Ovary (tissue), 9 donors: ENCODE results near the gene TCF12. TPM values are rescaled to one million over a fixed set of nuclear protein-coding genes. Genes with fewer than 3 reads are reported as not detected.

ENCODE experiments used
- DNase-seq, 5 donors: peaks; one replicate each; pipeline ENCODE4 v3.0.0-alpha.2; 2019 to 2020
- H3K27ac ChIP-seq, 2 donors: fragments of 200-600 bp; one replicate each; pipeline versions ENCODE4 v1.5.1 to v1.8.0; 2019 to 2022
- H3K27me3 ChIP-seq: fragments of 200-600 bp; one replicate; pipeline ENCODE4 v1.8.0; 2022
- H3K36me3 ChIP-seq: fragments of 200-600 bp; sonication (generic); one replicate; pipeline ENCODE4 v1.5.1; 2019
- H3K4me1 ChIP-seq: one replicate; pipeline ENCODE4 v1.8.1; 2013; ENCODE audit warnings: mild to moderate bottlenecking, moderate library complexity; ENCODE audit not compliant: insufficient read depth
- H3K4me3 ChIP-seq: fragments of 200-600 bp; sonication (generic); one replicate; pipeline ENCODE4 v1.5.1; 2017
- H3K9me3 ChIP-seq, 2 donors: fragments of 200-600 bp in 1 of 2; sonication (generic) in 1 of 2; one replicate each; pipeline versions ENCODE4 v1.5.1 to v1.8.1; 2013 to 2019; ENCODE audit warnings: mild to moderate bottlenecking in 1 of 2, moderate library complexity in 1 of 2
- EP300 ChIP-seq: sonication (generic); formaldehyde crosslinking; IDR thresholded peaks from one replicate; pipeline ENCODE4 v1.6.1; 2017; ENCODE audit warnings: antibody characterized with exemption
- POLR2A ChIP-seq: fragments of 450-650 bp; IDR thresholded peaks from one replicate; pipeline ENCODE4 v1.6.1; 2017; ENCODE audit warnings: antibody characterized with exemption, mild to moderate bottlenecking, moderate library complexity
- WGBS, 3 donors: extraction: QIAGEN DNeasy Blood & Tissue Kit in 1 of 3; methylation state at CpG; one replicate each; pipeline versions ENCODE4 v1.1.5 to v1.1.7; 2013 to 2017; 5-methylcytosine and 5-hydroxymethylcytosine counted together
- intact Hi-C, 4 donors: fragments of 100-400 bp; cut with DNase I; formaldehyde crosslinking; loops; one replicate each; pipeline versions ENCODE4 v1.11.0 to v1.15.1; 2022 to 2023
- polyA plus RNA-seq, 2 donors: library from polyadenylated mRNA; stranded (reverse); fragments of 200-250 nt in 1 of 2; fragments of 350-450 nt in 1 of 2; fragmentation: Illumina TruSeq in 1 of 2; extraction: RNeasy Lipid Tissue Mini Kit (QIAGEN cat#74804) in 1 of 2; gene quantifications; one replicate each; pipeline ENCODE4 v1.2.3, GENCODE V29; 2013 to 2014
- total RNA-seq, 7 donors: library from RNA; depleted of rRNA in 2 of 7; stranded (reverse); fragments of >200 nt in 2 of 7; fragmentation: NEBNext Ultra II Directional in 3 of 7; extraction: Animal tissue kit (Norgen Biotek cat#: 25700) in 3 of 7; gene quantifications; one replicate each; pipeline versions ENCODE4 v1.1.0 to v1.2.4, GENCODE V29; 2016 to 2023
- TF ChIP-seq, protein P1 (sequence below), 3 donors: fragments of 450-650 bp in 2 of 3; fragments of 200-600 bp in 1 of 3; IDR thresholded peaks; one replicate each; pipeline versions ENCODE4 v1.5.1 to v1.8.0; 2016 to 2022; ENCODE audit warnings: antibody characterized with exemption in 3 of 3, mild to moderate bottlenecking in 1 of 3
- donor health status: DM: no; HTN: no; CAD: no; lungs with moderate emphysema.
- donor health status: DM: no; HTN: no; CAD: no.
- donor health status: Bipolar disorder and iron deficiency.
- donor health status: DM: yes; HTN: yes; CAD: no.
- donor health status: DM: no; HTN: no; CAD: no.
- donor health status: DM: yes; HTN: yes; CAD: no.

The TCF12 gene
- total and polyA plus RNA-seq, 9 donors = 28.6 to 150 (median 116) TPM

DNA sequence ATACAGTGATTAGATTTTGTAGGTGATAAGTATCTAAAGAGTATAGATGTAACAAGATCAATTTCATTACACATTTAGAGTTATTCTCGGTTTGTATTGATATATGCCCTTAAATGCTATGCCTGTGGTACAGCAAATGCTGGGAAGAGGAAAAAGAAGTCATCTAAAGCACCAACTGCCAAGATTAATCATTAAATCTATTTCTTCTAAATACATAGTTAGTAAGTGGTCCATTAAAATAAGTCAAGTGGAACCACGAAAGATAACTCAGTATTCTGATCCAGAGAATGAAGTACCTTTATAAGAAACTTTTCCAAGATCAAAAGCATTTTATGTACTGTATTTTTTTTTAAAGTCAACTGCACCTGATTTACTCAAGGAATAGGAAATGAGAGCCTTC lies 315.7 kb downstream of the TCF12 start:
- TF ChIP-seq EP300 (no peak), POLR2A (no peak)
- TF ChIP-seq, protein P1, sequence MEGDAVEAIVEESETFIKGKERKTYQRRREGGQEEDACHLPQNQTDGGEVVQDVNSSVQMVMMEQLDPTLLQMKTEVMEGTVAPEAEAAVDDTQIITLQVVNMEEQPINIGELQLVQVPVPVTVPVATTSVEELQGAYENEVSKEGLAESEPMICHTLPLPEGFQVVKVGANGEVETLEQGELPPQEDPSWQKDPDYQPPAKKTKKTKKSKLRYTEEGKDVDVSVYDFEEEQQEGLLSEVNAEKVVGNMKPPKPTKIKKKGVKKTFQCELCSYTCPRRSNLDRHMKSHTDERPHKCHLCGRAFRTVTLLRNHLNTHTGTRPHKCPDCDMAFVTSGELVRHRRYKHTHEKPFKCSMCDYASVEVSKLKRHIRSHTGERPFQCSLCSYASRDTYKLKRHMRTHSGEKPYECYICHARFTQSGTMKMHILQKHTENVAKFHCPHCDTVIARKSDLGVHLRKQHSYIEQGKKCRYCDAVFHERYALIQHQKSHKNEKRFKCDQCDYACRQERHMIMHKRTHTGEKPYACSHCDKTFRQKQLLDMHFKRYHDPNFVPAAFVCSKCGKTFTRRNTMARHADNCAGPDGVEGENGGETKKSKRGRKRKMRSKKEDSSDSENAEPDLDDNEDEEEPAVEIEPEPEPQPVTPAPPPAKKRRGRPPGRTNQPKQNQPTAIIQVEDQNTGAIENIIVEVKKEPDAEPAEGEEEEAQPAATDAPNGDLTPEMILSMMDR (IDR thresholded peaks at IDR 0.05) = no peak
- DNase-seq = no peak
- H3K9me3 ChIP-seq = no peaks in the 10 kb centered on the region
- no peaks in the 10 kb centered on the region for H3K36me3 ChIP-seq
- H3K4me1 ChIP-seq = no peaks in the 10 kb centered on the region
- H3K4me3 ChIP-seq = no peak overlapping the region
- H3K27ac ChIP-seq = no peak overlapping the region
- WGBS, 3 donors = 88 to 98% (median 94%) methylated on average over 2 of the region's 2 CpGs
- no peaks in the 10 kb centered on the region for H3K27me3 ChIP-seq
- intact Hi-C loops = no loop called here

DNA sequence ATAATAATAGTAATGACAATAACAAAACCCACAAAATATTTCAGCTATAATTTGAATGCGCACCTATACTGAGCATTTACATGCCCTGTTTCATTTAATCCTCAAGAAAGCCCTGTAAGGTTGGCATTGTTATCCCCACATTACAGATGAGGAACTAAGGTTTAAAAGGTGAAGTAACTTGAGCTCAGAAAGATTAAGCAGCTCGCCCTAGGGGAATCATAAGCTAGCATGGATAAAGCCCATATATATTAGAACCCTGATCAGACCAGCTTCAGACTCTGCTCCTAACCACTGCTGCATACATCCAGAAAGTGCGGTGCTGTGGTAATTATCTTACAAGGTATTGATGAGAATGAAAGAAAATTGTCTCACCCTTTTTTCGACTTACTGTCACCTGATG lies 316.7 kb downstream of the TCF12 start:
- DNase-seq = no peak
- WGBS, 3 donors = 92 to 96% (median 96%) methylated on average over 4 of the region's 4 CpGs
- no peaks in the 10 kb centered on the region for H3K9me3 ChIP-seq
- H3K27me3 ChIP-seq = no peaks in the 10 kb centered on the region
- H3K4me3 ChIP-seq = no peak overlapping the region
- H3K27ac ChIP-seq = no peak overlapping the region
- H3K4me1 ChIP-seq = no peaks in the 10 kb centered on the region
- no peaks in the 10 kb centered on the region for H3K36me3 ChIP-seq
- intact Hi-C loops = no loop called here
- TF ChIP-seq EP300 = no peak

DNA sequence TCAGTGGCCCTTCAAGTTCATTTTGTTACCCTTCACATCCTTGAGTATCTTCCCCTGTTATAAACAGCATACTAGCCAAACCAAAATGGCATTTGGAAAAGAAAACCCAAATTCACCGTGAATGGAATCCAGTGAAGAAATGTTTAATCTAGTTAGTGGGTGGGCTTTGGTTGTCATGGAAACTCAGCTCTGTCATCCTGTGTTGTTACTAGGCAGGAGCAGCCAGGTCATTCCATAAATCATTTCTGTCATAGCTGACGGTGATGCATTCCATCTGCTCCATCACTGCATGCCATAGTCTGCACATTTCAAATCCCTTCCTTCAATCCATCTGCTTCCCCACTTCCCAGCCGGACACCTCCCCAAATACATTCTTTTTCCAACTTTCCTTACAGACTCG lies 317.4 kb downstream of the TCF12 start:
- TF ChIP-seq EP300 = no peak
- TF ChIP-seq, protein P1 (IDR thresholded peaks at IDR 0.05) = no peak
- Histone ChIP-seq H3K4me1 (no peaks in the 10 kb centered on the region), H3K27me3 (no peaks in the 10 kb centered on the region), H3K4me3 (no peak overlapping the region), H3K36me3 (no peaks in the 10 kb centered on the region), H3K27ac (no peak overlapping the region), H3K9me3 (no peaks in the 10 kb centered on the region)
- intact Hi-C loops = no loop called here
- no peak for DNase-seq
- WGBS, 3 donors = 67 to 75% (median 67%) methylated on average over 4 of the region's 4 CpGs

DNA sequence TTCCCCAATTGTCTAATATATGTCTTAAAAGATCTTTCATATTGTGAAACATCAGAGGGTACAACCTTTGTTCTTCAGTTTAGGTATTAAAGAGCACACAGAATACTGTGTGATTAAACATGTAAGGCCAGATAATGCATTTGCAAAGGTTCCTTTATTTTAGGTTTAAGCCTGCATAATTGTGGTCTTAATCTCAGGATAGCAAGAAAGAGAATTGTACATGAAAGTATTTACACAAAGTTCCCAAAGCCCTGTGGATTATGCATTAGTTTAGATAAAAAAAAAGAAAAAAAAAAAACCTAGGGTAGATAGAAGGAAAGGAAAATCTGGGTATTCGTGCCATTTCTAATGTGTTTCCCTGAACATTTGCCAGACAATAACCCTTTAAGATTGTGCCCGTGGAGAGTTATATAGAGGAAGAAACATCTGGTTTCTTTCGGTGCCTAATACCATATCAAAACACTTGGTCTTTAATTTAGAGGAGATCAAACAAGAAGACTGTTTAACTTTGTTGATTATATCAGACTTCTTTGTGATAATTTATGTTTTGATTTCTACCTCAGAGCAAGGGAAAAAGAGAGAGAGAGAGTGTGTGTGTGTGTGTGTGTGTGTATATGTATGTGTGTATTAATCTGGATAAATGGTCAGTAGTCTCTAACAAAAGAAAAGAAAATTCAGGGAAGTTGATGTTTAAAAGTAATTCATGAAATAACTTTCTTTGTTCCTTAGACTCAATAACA lies 318.3 kb downstream of the TCF12 start:
- Histone ChIP-seq H3K27ac (no peak overlapping the region), H3K9me3 (no peaks in the 10 kb centered on the region), H3K4me3 (no peak overlapping the region), H3K27me3 (no peaks in the 10 kb centered on the region), H3K4me1 (no peaks in the 10 kb centered on the region), H3K36me3 (no peaks in the 10 kb centered on the region)
- intact Hi-C loops = no loop called here
- WGBS, 3 donors = 29 to 42% (median 39%) methylated on average over 3 of the region's 3 CpGs
- no peak for DNase-seq
- no peak for TF ChIP-seq EP300
- TF ChIP-seq, protein P1 (IDR thresholded peaks at IDR 0.05) = no peak
- no peak for TF ChIP-seq POLR2A

- Histone ChIP-seq H3K4me3 (no peak overlapping the region), H3K27me3 (no peaks in the 10 kb centered on the region), H3K36me3 (no peaks in the 10 kb centered on the region), H3K4me1 (no peaks in the 10 kb centered on the region), H3K27ac (no peak overlapping the region), H3K9me3 (no peaks in the 10 kb centered on the region)
- DNase-seq = no peak
- WGBS, 3 donors = 20 to 36% (median 32%) methylated on average over 2 of the region's 2 CpGs
- intact Hi-C loops = no loop called here
- TF ChIP-seq POLR2A = no peak
- TF ChIP-seq, protein P1 (IDR thresholded peaks at IDR 0.05) = no peak
- TF ChIP-seq EP300 = no peak
These were observed 318.8 kb downstream of the TCF12 start for GRCh38 chr15:57237301-57237642.
